Measurements from ENCODE around the gene NKX6-2.
"Not testable (repeated sequence)": the region's sequence is repeated elsewhere in the genome, so short reads cannot be mapped to it uniquely, and the experiment has no call there.

NKX6-2 gene

GRCh38 chr10:132785723-132786475 is at the start of gene NKX6-2:
Gene NKX6-2 (minus strand): TSS chr10:132786147. CDS start chr10:132785948, 199 bp downstream.
- DNase-seq (ENCODE audit: low read depth in 3 of 3, low spot score in 1 of 3): no peak

DNA sequence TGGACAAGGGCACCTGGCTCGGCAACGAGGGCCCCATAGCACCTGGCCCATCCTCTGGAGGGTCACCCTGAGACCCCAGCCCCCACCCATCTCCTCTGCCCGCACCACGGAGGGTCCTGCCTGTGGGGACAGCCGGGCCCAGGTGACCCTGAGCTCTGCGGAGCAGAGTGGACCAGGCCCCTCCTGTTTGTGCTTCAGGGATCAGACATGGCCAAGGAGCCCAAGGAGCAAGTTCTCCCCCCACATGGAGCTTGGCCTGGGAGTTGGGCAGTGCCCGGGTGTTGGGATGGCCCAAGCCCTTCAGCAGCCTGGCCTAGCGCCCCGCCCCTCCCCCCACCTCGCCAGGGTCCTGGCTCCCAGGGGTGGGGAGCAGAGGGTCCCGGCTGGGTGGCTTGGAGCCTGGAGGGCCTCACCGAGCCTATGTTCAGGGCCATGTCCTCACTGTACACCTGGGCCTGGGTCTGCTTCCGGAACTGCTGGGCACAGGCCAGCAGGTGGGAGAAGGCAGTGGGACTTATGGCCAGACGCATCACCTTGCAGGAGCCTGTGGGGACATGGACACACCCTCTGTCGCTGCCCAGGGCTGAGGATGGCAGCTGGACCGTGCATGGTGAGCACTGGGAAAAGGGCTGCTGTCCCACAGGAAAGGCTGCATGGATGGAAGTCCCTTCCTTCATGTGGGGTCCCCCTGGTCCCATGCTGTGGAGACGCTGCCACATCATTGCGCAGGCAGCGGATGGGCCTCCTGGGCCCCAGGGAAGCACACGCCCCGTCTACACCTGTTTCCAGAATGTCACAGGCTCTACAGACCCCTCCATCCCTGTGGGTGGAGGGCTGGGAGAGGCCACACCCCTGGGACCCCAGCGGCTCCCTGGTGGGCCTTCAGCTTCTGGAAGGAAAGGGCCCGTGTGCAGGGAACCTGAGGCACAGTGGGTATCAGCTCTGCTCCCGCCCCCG is 49.2 kb upstream of the NKX6-2 start:
- DNase-seq (ENCODE audit: low read depth in 3 of 3, low spot score in 1 of 3): no peak

DNA sequence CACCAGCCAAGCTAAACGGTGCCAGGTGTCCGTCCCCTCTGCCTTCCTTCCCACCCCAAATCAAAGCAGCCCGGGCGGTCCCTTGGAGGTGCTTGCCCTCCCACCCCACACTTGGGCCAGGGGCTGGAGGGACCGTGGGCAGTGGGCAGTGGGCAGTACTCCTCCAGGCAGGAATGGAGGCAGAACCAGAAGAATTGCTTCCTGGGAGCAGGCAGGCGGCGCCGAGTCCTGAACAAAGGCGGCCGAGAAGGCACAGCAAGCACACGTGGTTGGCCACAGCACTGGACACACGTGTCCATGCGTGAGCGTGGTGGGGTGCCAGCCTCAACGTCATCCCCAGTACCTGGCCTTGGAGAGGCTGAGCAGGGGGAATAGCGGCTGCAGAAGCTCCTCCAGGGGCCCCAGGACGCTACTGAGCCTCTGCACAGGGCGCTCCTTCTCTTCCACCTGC is 48.4 kb upstream of the NKX6-2 start:
- no peak for DNase-seq (ENCODE audit: low read depth in 3 of 3, low spot score in 1 of 3)

GRCh38 chr10:132833421-132834111 is 47.6 kb upstream of the NKX6-2 start:
- DNase-seq (ENCODE audit: low read depth in 3 of 3, low spot score in 1 of 3): no peak

GRCh38 chr10:132832186-132832969 is 46.4 kb upstream of the NKX6-2 start:
- no peak for DNase-seq (ENCODE audit: low read depth in 3 of 3, low spot score in 1 of 3)

- no peak for DNase-seq (ENCODE audit: low read depth in 3 of 3, low spot score in 1 of 3)
Observed at GRCh38 chr10:132829403-132829802, 43.5 kb upstream of the NKX6-2 start.

DNA sequence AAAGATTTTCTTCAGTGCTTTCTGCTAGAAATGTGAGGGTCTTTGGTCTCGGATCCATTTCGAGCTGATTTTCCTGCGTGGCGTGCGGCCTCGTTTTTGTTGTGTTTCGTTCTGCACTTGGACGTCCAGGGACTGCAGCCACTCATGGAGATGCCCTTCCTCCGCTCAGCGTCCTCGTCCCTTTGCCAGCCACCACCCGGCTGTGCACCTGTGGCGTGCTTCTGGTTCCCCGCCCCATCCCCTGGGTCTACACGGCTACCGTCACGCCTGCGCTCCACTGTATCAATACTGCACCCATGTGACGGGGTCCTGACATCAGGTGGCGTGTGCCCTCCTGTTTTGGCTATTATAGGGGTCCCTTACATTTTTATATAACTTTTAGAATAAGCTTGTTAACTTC is 42.7 kb upstream of the NKX6-2 start:
- DNase-seq (ENCODE audit: low read depth in 3 of 3, low spot score in 1 of 3): no peak

GRCh38 chr10:132827861-132828539 is 42.1 kb upstream of the NKX6-2 start:
- no peak for DNase-seq (ENCODE audit: low read depth in 3 of 3, low spot score in 1 of 3)

- no peak for DNase-seq (ENCODE audit: low read depth in 3 of 3, low spot score in 1 of 3)
Observed at GRCh38 chr10:132827423-132827789, 41.5 kb upstream of the NKX6-2 start.

DNA sequence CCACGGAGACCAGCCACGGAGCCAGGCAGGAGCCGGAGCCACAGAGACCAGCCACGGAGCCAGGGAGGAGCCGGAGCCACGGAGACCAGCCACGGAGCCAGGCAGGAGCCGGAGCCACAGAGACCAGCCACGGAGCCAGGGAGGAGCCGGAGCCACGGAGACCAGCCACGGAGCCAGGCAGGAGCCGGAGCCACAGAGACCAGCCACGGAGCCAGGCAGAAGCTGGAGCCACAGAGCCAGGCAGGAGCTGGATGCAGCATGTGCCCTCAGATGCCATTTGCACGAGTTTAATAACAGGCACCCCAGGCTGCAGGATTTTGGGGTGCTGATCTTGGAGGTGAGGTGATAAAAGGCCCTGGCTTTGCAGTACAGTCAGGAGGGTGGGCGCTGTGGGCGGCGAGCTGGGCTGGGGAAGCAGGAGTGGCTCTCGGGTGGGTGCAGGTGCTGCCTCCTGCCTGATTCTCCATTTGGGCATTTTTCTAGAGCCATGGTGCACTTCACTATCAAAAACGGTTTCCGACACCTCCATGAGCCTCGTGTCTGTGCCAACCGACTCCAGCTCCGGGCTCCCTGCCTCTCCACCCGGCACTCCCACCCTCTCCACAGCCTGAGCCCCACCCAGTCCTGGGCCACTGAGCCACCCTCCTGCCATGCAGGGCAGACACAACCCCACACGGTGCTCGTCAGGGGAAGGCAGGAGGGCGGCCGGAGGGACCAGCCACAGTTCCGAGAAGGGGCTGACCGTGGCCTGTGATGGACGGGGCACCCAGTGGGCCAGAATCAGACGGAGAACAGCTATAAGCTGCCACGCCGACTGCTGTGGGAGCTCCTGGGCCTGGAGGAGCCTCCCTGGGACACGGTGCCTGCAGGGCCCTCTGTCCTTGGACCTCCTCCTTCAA is 40.8 kb upstream of the NKX6-2 start:
- no peak for DNase-seq (ENCODE audit: low read depth in 3 of 3, low spot score in 1 of 3)

DNA sequence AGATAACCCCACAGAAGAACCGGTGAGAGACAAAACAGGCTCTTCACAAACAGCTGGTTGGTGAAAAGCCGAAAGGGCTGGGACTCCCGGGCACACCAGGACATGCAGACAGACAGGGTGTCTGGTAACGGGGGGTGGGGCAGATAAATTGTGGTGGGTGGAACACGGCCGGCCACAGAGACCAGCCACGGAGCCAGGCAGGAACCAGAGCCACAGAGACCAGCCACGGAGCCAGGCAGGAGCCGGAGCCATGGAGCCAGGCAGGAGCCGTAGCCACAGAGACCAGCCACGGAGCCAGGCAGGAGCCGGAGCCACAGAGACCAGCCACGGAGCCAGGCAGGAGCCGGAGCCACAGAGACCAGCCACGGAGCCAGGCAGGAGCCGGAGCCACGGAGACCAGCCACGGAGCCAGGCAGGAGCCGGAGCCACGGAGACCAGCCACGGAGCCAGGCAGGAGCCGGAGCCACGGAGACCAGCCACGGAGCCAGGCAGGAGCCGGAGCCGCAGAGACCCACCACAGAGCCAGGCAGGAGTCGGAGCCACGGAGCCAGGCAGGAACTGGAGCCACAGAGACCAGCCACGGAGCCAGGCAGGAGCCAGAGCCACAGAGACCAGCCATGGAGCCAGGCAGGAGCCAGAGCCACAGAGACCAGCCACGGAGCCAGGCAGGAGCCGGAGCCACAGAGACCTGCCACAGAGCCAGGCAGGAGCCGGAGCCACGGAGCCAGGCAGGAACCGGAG is 40.0 kb upstream of the NKX6-2 start:
- not testable (repeated sequence) for DNase-seq (ENCODE audit: low read depth in 3 of 3, low spot score in 1 of 3)

DNA sequence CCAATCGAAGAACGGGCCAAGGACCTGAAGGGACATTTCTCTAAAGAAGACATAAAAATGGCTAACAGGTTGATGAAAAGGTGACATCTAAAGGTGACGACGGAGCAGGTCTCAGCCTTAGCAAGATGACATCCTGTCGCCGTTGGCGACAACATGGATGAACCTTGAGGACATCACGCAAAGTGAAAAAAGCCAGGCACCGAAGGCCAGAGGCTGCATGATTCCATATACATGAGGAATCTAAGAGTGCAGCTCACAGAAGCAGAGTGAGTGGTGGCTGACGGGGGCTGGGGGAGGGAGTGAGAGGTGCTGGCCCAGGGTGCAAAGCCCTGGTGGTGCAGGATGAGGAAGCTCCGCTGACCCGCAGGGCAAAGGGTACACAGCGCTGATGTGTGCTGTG is 34.1 kb upstream of the NKX6-2 start:
- no peak for DNase-seq (ENCODE audit: low read depth in 3 of 3, low spot score in 1 of 3)

GRCh38 chr10:132817701-132818211 is 31.8 kb upstream of the NKX6-2 start:
- DNase-seq (ENCODE audit: low read depth in 3 of 3, low spot score in 1 of 3): no peak

DNA sequence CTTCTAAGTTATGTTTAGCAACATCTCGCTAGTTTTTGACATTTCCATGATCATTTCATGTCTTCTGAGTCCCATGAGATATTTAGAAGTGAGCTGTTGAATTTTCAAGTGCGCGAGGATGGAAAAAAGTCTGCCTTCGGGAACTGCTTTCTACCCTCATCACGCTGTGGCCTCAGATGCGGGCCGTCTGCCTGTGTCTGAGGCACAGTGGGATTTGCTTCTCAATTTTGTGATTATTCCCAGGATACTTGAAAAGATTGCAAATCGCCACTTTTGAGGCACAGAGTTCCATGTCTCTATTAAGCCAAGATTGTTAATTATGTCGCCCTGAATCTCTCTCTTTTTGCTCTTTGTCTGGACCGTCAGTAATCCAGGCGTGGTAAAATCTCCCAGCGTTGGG is 30.8 kb upstream of the NKX6-2 start:
- no peak for DNase-seq (ENCODE audit: low read depth in 3 of 3, low spot score in 1 of 3)

DNA sequence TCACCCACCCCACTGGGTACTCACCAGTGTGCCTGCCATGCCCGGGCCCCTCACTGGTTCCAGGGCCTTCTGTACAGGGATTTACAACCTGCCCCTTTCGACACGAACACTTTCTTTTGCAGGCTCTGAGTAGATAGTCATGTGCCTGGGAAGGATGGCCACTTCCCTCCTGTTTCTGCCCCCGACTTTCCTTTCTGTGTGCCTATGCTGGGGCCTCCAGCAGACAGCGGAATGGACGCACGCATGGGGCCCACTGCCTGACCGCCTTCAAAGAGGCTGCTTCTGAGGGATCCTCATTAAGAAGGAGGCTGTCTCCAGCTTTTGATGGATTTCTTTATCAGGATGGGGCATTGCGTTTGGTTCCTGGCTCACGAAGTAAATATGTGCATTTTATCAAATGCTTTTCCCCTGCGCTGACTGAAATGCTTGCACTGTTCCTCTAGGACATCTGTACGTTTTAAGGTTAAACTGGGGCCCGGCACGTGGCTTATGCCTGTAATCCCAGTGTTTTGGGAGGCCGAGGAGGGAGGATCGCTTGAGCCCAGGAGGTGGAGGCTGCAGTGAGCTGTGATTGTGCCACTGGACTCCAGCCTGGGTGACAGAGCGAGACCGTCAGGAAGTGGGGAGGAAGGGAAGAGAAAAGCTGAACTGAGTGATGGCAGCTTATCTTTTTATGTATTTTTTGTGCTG is 29.4 kb upstream of the NKX6-2 start:
- no peak for DNase-seq (ENCODE audit: low read depth in 3 of 3, low spot score in 1 of 3)

- no peak for DNase-seq (ENCODE audit: low read depth in 3 of 3, low spot score in 1 of 3)
Observed at GRCh38 chr10:132814469-132814856, 28.5 kb upstream of the NKX6-2 start.

DNA sequence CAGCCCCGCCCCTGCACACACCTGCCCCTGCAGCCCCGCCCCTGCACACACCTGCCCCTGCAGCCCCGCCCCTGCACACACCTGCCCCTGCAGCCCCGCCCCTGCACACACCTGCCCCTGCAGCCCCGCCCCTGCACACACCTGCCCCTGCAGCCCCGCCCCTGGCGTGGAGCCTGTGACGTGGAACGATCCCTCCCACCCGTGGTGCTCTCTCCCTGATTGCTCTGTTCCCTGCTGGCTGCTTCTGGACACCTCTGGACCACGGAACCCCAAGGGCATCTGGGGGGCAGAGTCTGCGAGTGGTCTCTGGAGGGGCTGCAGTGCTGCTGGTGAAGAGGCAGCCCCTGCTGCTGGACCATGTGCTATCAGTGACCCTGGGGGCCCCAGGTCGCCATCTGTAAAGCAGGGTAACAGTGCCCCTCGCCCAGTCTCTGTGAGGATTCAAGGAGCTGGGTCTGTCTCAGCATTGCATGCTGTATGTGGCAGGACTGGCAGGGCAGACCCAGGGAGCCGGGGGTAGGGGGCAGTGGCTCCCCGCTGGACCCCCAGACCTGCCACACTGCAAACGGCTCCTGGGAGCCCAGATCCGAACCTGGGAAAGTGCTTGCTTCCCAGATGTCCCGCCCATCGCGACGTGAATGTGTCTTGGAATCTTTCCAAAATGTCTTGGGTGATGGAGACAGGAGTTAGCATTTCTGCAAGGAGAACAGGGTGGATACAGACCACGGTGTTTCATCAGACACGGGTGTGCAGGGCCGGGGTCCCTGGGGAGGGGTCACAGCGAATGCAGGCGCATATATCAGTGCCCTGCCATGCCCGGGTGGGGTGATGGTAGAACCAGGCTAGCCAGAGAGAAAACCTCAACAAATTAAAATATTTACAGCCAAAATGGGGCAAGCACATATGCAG is 27.9 kb upstream of the NKX6-2 start:
- no peak for DNase-seq (ENCODE audit: low read depth in 3 of 3, low spot score in 1 of 3)

Data from stimulated activated CD4-positive, alpha-beta T cell treated with anti-CD3 and anti-CD28 coated beads, TNF-alpha, amount 100 ng/mL, for 1 hour (primary cell).